Mesenchymal stem cell (in vitro differentiated cells and primary cell): ENCODE measurements around the gene OPA1.

ENCODE experiments used
- DNase-seq: peaks from one replicate; pipeline ENCODE4 v3.0.0-alpha.2; 2013
- H2AFZ ChIP-seq: one replicate; pipeline ENCODE4 v1.6.1; 2013; ENCODE audit warnings: low read depth, mild to moderate bottlenecking, control low read depth, inconsistent platforms, low read length, moderate library complexity
- H2AK5ac ChIP-seq: 2 replicates; pipeline ENCODE4 v1.6.1; 2013; ENCODE audit warnings: low read length, moderate library complexity, mild to moderate bottlenecking, inconsistent platforms; ENCODE audit not compliant: severe bottlenecking
- H2BK120ac ChIP-seq: one replicate; pipeline ENCODE4 v1.6.1; 2013; ENCODE audit warnings: low read depth, mild to moderate bottlenecking, inconsistent platforms, low read length, moderate library complexity
- H2BK12ac ChIP-seq, 2 experiments: one replicate each; pipeline ENCODE4 v1.6.1; 2013; ENCODE audit warnings: inconsistent platforms in 2 of 2, low read length in 2 of 2, mild to moderate bottlenecking in 2 of 2, moderate library complexity in 2 of 2, control low read depth in 1 of 2
- H2BK15ac ChIP-seq: one replicate; pipeline ENCODE4 v1.6.1; 2013; ENCODE audit warnings: mild to moderate bottlenecking, low read depth, inconsistent platforms; ENCODE audit not compliant: poor library complexity, severe bottlenecking
- H2BK5ac ChIP-seq: 2 replicates; pipeline ENCODE4 v1.6.1; 2013; ENCODE audit warnings: low read depth, mild to moderate bottlenecking, low read length, control low read depth, inconsistent platforms; ENCODE audit not compliant: poor library complexity, severe bottlenecking
- H3K14ac ChIP-seq, 2 experiments: one replicate each; pipeline ENCODE4 v1.6.1; 2013; ENCODE audit warnings: inconsistent platforms in 2 of 2, low read length in 2 of 2, control low read depth in 1 of 2, mild to moderate bottlenecking in 1 of 2, moderate library complexity in 1 of 2
- H3K18ac ChIP-seq, 2 experiments: one replicate each; pipeline ENCODE4 v1.6.1; 2013; ENCODE audit warnings: inconsistent platforms in 2 of 2, low read length in 2 of 2, control low read depth in 1 of 2, low read depth in 1 of 2, mild to moderate bottlenecking in 1 of 2
- H3K23ac ChIP-seq, 2 experiments: one replicate each; pipeline ENCODE4 v1.6.1; 2013; ENCODE audit warnings: inconsistent platforms in 2 of 2, low read length in 2 of 2, mild to moderate bottlenecking in 2 of 2, moderate library complexity in 2 of 2, control low read depth in 1 of 2
- H3K27ac ChIP-seq: 2 replicates; pipeline ENCODE4 v1.5.1; 2013; ENCODE audit warnings: mild to moderate bottlenecking, moderate library complexity, low read length, control low read depth, inconsistent platforms; ENCODE audit not compliant: poor library complexity, severe bottlenecking
- H3K27me3 ChIP-seq, 2 experiments: 2 replicates each; pipeline versions ENCODE4 v1.6.1 to v1.7.0; 2013; ENCODE audit warnings: low read length in 2 of 2, mild to moderate bottlenecking in 2 of 2, moderate library complexity in 2 of 2, control low read depth in 1 of 2, inconsistent platforms in 1 of 2; ENCODE audit not compliant: control insufficient read depth in 1 of 2, insufficient read depth in 1 of 2
- H3K36me3 ChIP-seq, 2 experiments: 2 replicates each; pipeline versions ENCODE4 v1.6.1 to v1.7.0; 2013; ENCODE audit warnings: low read length in 2 of 2, control low read depth in 1 of 2, inconsistent platforms in 1 of 2, low read depth in 1 of 2, mild to moderate bottlenecking in 1 of 2; ENCODE audit not compliant: insufficient read depth in 2 of 2, control insufficient read depth in 1 of 2
- H3K4ac ChIP-seq, 2 experiments: one replicate each; pipeline ENCODE4 v1.6.1; 2013; ENCODE audit warnings: inconsistent platforms in 2 of 2, low read length in 2 of 2, mild to moderate bottlenecking in 2 of 2, moderate library complexity in 2 of 2, control low read depth in 1 of 2, low read depth in 1 of 2
- H3K4me1 ChIP-seq: 2 replicates; pipeline ENCODE4 v1.6.1; 2013; ENCODE audit warnings: low read depth, low read length, control low read depth; ENCODE audit not compliant: control insufficient read depth, insufficient read depth
- H3K4me2 ChIP-seq: 2 replicates; pipeline ENCODE4 v1.6.1; 2013; ENCODE audit warnings: low read length, mild to moderate bottlenecking, inconsistent platforms; ENCODE audit not compliant: poor library complexity, severe bottlenecking
- H3K4me3 ChIP-seq, 2 experiments: 2 replicates each; pipeline versions ENCODE4 v1.5.1 to v1.7.0; 2013; ENCODE audit warnings: low read length in 2 of 2, mild to moderate bottlenecking in 2 of 2, control low read depth in 1 of 2, low read depth in 1 of 2; ENCODE audit not compliant: insufficient read depth in 1 of 2
- H3K79me1 ChIP-seq: replicated peaks from 2 replicates; pipeline ENCODE4 v1.6.1; 2013; ENCODE audit warnings: mild to moderate bottlenecking, control low read depth, low read length, inconsistent platforms; ENCODE audit not compliant: poor library complexity, severe bottlenecking
- H3K9ac ChIP-seq: 2 replicates; pipeline ENCODE4 v1.7.0; 2013; ENCODE audit warnings: mild to moderate bottlenecking, low read length, moderate library complexity
- H3K9me3 ChIP-seq: 2 replicates; pipeline ENCODE4 v1.7.0; 2013; ENCODE audit warnings: mild to moderate bottlenecking, low read length; ENCODE audit not compliant: control insufficient read depth
- H4K8ac ChIP-seq: one replicate; pipeline ENCODE4 v1.6.1; 2013; ENCODE audit warnings: inconsistent platforms, mild to moderate bottlenecking, low read length, moderate library complexity
- H4K91ac ChIP-seq: one replicate; pipeline ENCODE4 v1.6.1; 2013; ENCODE audit warnings: mild to moderate bottlenecking, low read length, inconsistent platforms
- WGBS: methylation state at CpG from one replicate; pipeline ENCODE4 v1.1.7; 2013; ENCODE audit warnings: mixed read lengths; 5-methylcytosine and 5-hydroxymethylcytosine counted together

OPA1 gene

GRCh38 chr3:193710286-193711165 is 117.5 kb downstream of the OPA1 start:
- no peaks in the 10 kb centered on the region for H3K4me1 ChIP-seq
- peaks cover 13% of the 10 kb centered on the region for H3K9me3 ChIP-seq
- no peak overlapping the region for H3K27ac ChIP-seq
- H3K4ac ChIP-seq, result no peak overlapping the region
- no peak overlapping the region for H3K9ac ChIP-seq
- no peak overlapping the region for H4K8ac ChIP-seq
- H2BK15ac ChIP-seq, result peak overlapping the region; percentile 37
- no peak overlapping the region for H3K18ac ChIP-seq
- H2BK12ac ChIP-seq, result no peak overlapping the region
- no peak overlapping the region for H2BK5ac ChIP-seq
- no peak overlapping the region for H4K91ac ChIP-seq
- H3K79me1 ChIP-seq, result no peaks in the 10 kb centered on the region
- no peak for DNase-seq
- 87% methylated on average over 18 of the region's 18 CpGs for WGBS
- no peak overlapping the region for H3K4me2 ChIP-seq
- no peak overlapping the region for H2AK5ac ChIP-seq
- no peak overlapping the region for H2AFZ ChIP-seq
- H3K4me3 ChIP-seq, result no peak overlapping the region
- no peak overlapping the region for H3K14ac ChIP-seq
- H3K27me3 ChIP-seq, result no peaks in the 10 kb centered on the region
- no peak overlapping the region for H3K23ac ChIP-seq
- H3K36me3 ChIP-seq, result no peaks in the 10 kb centered on the region
- no peak overlapping the region for H2BK120ac ChIP-seq

GRCh38 chr3:193711166-193711485 is 118.1 kb downstream of the OPA1 start:
- no peaks in the 10 kb centered on the region for H3K79me1 ChIP-seq
- no peak overlapping the region for H3K4me2 ChIP-seq
- peaks cover 13% of the 10 kb centered on the region for H3K9me3 ChIP-seq
- no peak overlapping the region for H2AK5ac ChIP-seq
- H2BK12ac ChIP-seq, result no peak overlapping the region
- no peak overlapping the region for H2AFZ ChIP-seq
- H3K4me3 ChIP-seq, result no peak overlapping the region
- H3K27ac ChIP-seq, result no peak overlapping the region
- no peak overlapping the region for H2BK5ac ChIP-seq
- WGBS, result 90% methylated on average over 8 of the region's 8 CpGs
- no peak overlapping the region for H4K8ac ChIP-seq
- no peak overlapping the region for H3K9ac ChIP-seq
- H3K36me3 ChIP-seq, result no peaks in the 10 kb centered on the region
- H3K27me3 ChIP-seq, result no peaks in the 10 kb centered on the region
- H3K4me1 ChIP-seq, result no peaks in the 10 kb centered on the region
- H3K23ac ChIP-seq, result no peak overlapping the region
- no peak overlapping the region for H3K14ac ChIP-seq
- H2BK120ac ChIP-seq, result no peak overlapping the region
- H3K4ac ChIP-seq, result no peak overlapping the region
- DNase-seq, result no peak
- no peak overlapping the region for H2BK15ac ChIP-seq
- no peak overlapping the region for H4K91ac ChIP-seq
- H3K18ac ChIP-seq, result no peak overlapping the region

GRCh38 chr3:193711523-193711963 is 118.5 kb downstream of the OPA1 start:
- Histone ChIP-seq H3K9me3 (peaks cover 13% of the 10 kb centered on the region), H3K14ac (no peak overlapping the region), H2AK5ac (no peak overlapping the region), H3K79me1 (no peaks in the 10 kb centered on the region), H2BK120ac (no peak overlapping the region), H3K27me3 (no peaks in the 10 kb centered on the region), H3K9ac (no peak overlapping the region), H2BK12ac (no peak overlapping the region), H3K36me3 (no peaks in the 10 kb centered on the region), H2BK5ac (no peak overlapping the region), H3K4me1 (no peaks in the 10 kb centered on the region), H4K91ac (no peak overlapping the region), H2AFZ (no peak overlapping the region), H3K4ac (no peak overlapping the region), H3K18ac (no peak overlapping the region), H2BK15ac (no peak overlapping the region), H3K4me2 (no peak overlapping the region), H3K23ac (no peak overlapping the region), H4K8ac (no peak overlapping the region), H3K27ac (no peak overlapping the region), H3K4me3 (no peak overlapping the region)
- no peak for DNase-seq
- 68% methylated on average over 9 of the region's 9 CpGs for WGBS

- no peak overlapping the region for H3K9ac ChIP-seq
- no peak overlapping the region for H3K14ac ChIP-seq
- no peak overlapping the region for H3K4me2 ChIP-seq
- no peak for DNase-seq
- no peak overlapping the region for H4K8ac ChIP-seq
- no peaks in the 10 kb centered on the region for H3K4me1 ChIP-seq
- H3K27me3 ChIP-seq, result no peaks in the 10 kb centered on the region
- H2AFZ ChIP-seq, result no peak overlapping the region
- H3K36me3 ChIP-seq, result no peaks in the 10 kb centered on the region
- H3K23ac ChIP-seq, result no peak overlapping the region
- no peak overlapping the region for H2AK5ac ChIP-seq
- no peak overlapping the region for H3K27ac ChIP-seq
- H2BK15ac ChIP-seq, result no peak overlapping the region
- no peak overlapping the region for H3K4me3 ChIP-seq
- H3K79me1 ChIP-seq, result no peaks in the 10 kb centered on the region
- 92% methylated on average over 16 of the region's 19 CpGs for WGBS
- no peak overlapping the region for H2BK5ac ChIP-seq
- H2BK12ac ChIP-seq, result no peak overlapping the region
- peaks cover 13% of the 10 kb centered on the region for H3K9me3 ChIP-seq
- no peak overlapping the region for H3K18ac ChIP-seq
- H4K91ac ChIP-seq, result no peak overlapping the region
- no peak overlapping the region for H2BK120ac ChIP-seq
- H3K4ac ChIP-seq, result no peak overlapping the region
These were observed 119.1 kb downstream of the OPA1 start for GRCh38 chr3:193711964-193712598.
